ENCODE measurements around the gene ADGRE3.

DNA sequence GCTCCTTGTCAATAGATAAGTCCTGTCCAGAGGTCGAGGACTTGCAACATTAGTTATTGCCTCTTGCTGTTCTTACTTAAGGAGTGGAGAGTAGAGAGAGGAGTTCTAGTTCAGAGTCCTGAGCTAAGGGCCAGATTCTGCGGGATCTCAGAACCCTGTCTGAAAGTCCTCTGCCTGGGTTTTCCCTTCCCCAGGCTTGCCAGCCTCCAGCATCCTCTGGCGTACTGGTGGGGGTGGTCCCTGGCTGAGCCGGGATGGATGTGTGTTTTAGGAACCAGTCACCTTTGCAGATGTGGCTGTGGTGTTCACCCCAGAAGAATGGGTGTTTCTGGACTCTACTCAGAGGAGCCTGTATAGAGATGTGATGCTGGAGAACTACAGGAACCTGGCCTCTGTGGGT lies 41.2 kb upstream of the ADGRE3 start:
- TF ChIP-seq, protein P1, sequence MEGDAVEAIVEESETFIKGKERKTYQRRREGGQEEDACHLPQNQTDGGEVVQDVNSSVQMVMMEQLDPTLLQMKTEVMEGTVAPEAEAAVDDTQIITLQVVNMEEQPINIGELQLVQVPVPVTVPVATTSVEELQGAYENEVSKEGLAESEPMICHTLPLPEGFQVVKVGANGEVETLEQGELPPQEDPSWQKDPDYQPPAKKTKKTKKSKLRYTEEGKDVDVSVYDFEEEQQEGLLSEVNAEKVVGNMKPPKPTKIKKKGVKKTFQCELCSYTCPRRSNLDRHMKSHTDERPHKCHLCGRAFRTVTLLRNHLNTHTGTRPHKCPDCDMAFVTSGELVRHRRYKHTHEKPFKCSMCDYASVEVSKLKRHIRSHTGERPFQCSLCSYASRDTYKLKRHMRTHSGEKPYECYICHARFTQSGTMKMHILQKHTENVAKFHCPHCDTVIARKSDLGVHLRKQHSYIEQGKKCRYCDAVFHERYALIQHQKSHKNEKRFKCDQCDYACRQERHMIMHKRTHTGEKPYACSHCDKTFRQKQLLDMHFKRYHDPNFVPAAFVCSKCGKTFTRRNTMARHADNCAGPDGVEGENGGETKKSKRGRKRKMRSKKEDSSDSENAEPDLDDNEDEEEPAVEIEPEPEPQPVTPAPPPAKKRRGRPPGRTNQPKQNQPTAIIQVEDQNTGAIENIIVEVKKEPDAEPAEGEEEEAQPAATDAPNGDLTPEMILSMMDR (IDR thresholded peaks at IDR 0.05) = no peak
- no peak for TF ChIP-seq POLR2A (IDR thresholded peaks at IDR 0.05; ENCODE audit: low read depth)
